Measurements from ENCODE around the gene PTGES2. TPM values are rescaled to one million over a fixed set of nuclear protein-coding genes. Genes with fewer than 3 reads are reported as not detected.
A peak's percentile ranks its signal among the peaks of the same experiment; 100 is the strongest.

Gene PTGES2
- total RNA-seq, 2 experiments from 2014 or later, result 51.0 to 56.4 TPM

DNA sequence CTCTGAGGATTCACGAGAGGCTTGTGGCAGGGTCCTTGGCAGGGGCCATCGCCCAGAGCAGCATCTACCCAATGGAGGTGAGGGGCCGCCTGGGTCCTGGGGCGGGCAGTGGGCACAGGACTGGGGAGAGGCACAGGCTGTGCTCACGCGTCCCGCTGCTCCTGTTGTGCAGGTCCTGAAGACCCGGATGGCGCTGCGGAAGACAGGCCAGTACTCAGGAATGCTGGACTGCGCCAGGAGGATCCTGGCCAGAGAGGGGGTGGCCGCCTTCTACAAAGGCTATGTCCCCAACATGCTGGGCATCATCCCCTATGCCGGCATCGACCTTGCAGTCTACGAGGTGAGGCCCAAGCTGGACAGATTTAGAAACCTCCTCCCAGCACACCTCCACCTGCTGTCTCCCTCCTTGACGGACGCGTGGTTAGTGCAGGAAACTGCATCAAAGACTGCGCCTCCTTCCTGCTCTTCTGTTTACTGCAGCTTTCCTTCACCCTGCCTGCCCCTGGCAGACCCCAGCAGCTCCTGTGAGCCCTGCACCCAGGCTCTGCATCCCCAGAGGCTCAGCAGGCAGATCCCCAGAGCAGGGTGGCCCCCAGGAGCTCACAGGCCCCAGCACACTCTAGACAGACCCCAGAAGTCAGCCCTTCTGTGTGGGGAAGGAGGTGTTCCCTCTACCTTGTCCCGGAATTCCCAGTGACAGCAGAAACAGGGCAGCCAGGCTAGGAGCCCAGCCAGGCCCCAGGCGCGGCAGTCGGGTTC lies 21.2 kb downstream of the PTGES2 start:
- Mint-ChIP-seq H3K9me3 (ENCODE audit: low read depth) (no peaks in the 10 kb centered on the region), H3K27ac (no peak overlapping the region), H3K4me1 (peaks cover 9% of the 10 kb centered on the region), H3K36me3 (peaks cover 36% of the 10 kb centered on the region), H3K27me3 (no peaks in the 10 kb centered on the region), H3K4me3 (no peak overlapping the region)
- DNase-seq, result no peak
- no peak for ATAC-seq
- CTCF ChIA-PET, result interaction anchor here (1.2 to 2.9 kb wide), 3 partner anchors 11 to 19 kb away, joined by 3 to 23 read pairs (median 3); no protein-coding TSS in a partner anchor

GRCh38 chr9:128105538-128106175 lies 21.9 kb downstream of the PTGES2 start:
- ATAC-seq (no peak), DNase-seq (no peak)
- Mint-ChIP-seq H3K4me3 (no peak overlapping the region), H3K36me3 (peaks cover 33% of the 10 kb centered on the region), H3K9me3 (ENCODE audit: low read depth) (no peaks in the 10 kb centered on the region), H3K27me3 (no peaks in the 10 kb centered on the region), H3K27ac (no peak overlapping the region), H3K4me1 (peaks cover 9% of the 10 kb centered on the region)
- CTCF ChIA-PET, result interaction anchor here (0.6 to 2.9 kb wide), 4 partner anchors 11 to 163 kb away, joined by 3 to 23 read pairs (median 4); no protein-coding TSS in a partner anchor

- no peak for DNase-seq
- no peak for ATAC-seq
- Mint-ChIP-seq H3K4me3 (no peak overlapping the region), H3K9me3 (ENCODE audit: low read depth) (no peaks in the 10 kb centered on the region), H3K4me1 (peaks cover 18% of the 10 kb centered on the region), H3K27ac (no peak overlapping the region), H3K27me3 (no peaks in the 10 kb centered on the region), H3K36me3 (peaks cover 29% of the 10 kb centered on the region)
- CTCF ChIA-PET, result interaction anchor here (1.2 to 2.9 kb wide), 3 partner anchors 10 to 162 kb away, joined by 3 to 23 read pairs (median 4); no protein-coding TSS in a partner anchor
Measured at GRCh38 chr9:128104171-128104618, 23.3 kb downstream of the PTGES2 start.

- peak; percentile 35 for ATAC-seq
- Mint-ChIP-seq H3K27ac (peak overlapping the region; percentile 61), H3K9me3 (ENCODE audit: low read depth) (no peaks in the 10 kb centered on the region), H3K4me3 (no peak overlapping the region), H3K4me1 (peaks cover 22% of the 10 kb centered on the region), H3K27me3 (no peaks in the 10 kb centered on the region), H3K36me3 (peaks cover 29% of the 10 kb centered on the region)
- CTCF ChIA-PET, result interaction anchor here (1.6 to 2.1 kb wide), 2 partner anchors 14 to 159 kb away, joined by 3 to 8 read pairs; no protein-coding TSS in a partner anchor
- DNase-seq, result no peak
Measured at GRCh38 chr9:128103589-128103962, 24.0 kb downstream of the PTGES2 start.

DNA sequence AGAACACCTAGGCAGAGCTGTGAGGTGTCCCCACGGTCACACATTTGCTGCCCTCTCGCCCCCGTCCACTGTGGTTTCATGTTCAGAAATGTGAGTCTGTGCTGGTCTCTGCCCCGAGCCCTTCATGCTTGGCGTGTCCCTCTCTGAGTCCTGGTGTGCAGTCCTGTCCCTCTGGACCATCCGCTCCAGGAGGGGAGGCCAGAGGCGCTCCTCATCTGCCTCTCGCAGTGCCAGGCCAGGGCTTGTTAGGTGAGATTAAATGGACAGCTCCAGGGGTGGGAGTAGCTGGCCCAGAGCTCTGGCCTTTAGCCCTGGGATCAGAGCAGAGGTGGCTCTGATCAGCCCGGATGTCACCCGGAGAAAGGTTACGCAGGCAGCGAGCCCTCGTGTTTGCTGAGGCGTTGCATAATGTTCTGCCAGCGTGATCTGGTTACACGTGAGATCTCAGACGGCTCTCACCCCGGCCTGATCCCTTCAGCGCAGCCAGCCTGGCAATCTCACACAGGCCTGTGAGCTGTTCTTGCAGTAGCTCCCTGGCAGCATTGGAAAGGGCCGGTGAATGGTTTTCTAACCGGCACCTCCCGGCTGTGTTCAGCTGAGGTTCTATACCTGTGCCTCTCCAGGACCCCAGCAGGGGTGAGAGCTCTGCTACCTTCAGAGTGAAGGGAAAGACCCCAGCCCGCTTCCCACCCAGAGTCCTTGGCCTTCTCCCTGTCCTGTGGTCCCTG lies 24.5 kb downstream of the PTGES2 start:
- H3K36me3 Mint-ChIP-seq, result peaks cover 29% of the 10 kb centered on the region
- ATAC-seq, result peak; percentile 20
- CTCF ChIA-PET, result interaction anchor here (0.7 to 2.1 kb wide), 3 partner anchors 15 to 159 kb away, joined by 3 to 8 read pairs (median 3); no protein-coding TSS in a partner anchor
- no peak for DNase-seq
- H3K4me1 Mint-ChIP-seq, result peaks cover 25% of the 10 kb centered on the region
- no peaks in the 10 kb centered on the region for H3K9me3 Mint-ChIP-seq (ENCODE audit: low read depth)
- H3K27ac Mint-ChIP-seq, result peak overlapping the region; percentile 61
- no peaks in the 10 kb centered on the region for H3K27me3 Mint-ChIP-seq
- H3K4me3 Mint-ChIP-seq, result no peak overlapping the region

DNA sequence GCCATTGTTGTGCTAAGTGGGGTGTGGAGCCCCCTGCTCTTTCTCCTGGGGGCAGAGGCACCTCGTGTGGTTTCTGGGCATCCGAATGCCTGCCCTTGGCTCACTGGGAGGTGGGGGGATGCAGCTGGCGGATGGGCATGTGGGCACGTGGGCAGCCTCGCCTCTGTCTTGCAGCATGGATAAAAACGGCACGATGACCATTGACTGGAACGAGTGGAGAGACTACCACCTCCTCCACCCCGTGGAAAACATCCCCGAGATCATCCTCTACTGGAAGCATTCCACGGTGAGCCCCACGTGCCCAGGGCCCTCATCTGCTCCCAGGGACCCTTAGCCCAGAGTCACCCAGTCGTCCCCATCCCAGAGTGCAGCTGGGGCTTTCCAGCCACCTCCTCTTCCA lies 25.3 kb downstream of the PTGES2 start:
- Mint-ChIP-seq H3K4me1 (peaks cover 26% of the 10 kb centered on the region), H3K27me3 (no peaks in the 10 kb centered on the region), H3K9me3 (ENCODE audit: low read depth) (no peaks in the 10 kb centered on the region), H3K36me3 (peaks cover 27% of the 10 kb centered on the region), H3K27ac (peak overlapping the region; percentile 13), H3K4me3 (no peak overlapping the region)
- no peak for ATAC-seq
- CTCF ChIA-PET, result interaction anchor here (1.6 to 2.1 kb wide), 2 partner anchors 15 to 158 kb away, joined by 3 to 8 read pairs; no protein-coding TSS in a partner anchor
- DNase-seq, result no peak

GRCh38 chr9:128101690-128102089 lies 25.8 kb downstream of the PTGES2 start:
- CTCF ChIA-PET, result interaction anchor here (1.6 to 2.1 kb wide), 2 partner anchors 16 to 158 kb away, joined by 3 to 8 read pairs; no protein-coding TSS in a partner anchor
- peaks cover 25% of the 10 kb centered on the region for H3K36me3 Mint-ChIP-seq
- H3K27me3 Mint-ChIP-seq, result no peaks in the 10 kb centered on the region

DNA sequence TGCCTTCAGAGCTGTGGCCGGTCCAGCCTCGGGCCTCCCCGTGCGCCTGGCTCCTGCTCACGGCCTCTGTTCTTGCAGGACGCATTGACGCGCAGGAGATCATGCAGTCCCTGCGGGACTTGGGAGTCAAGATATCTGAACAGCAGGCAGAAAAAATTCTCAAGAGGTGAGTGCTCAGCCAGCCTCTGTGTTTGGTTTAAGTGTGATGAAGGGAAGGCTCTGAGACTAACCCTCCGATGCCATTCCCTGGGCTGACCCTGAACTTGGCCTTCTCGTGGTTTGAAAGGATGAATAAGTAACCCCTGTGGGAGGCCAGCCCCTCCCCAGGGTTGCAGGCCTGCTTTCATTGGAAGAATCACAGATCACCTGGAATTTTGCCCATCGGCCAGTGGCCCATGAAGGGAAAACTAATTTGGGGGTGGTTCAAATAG lies 26.3 kb downstream of the PTGES2 start:
- ATAC-seq (no peak), DNase-seq (no peak)
- CTCF ChIA-PET, result interaction anchor here (1.5 kb wide), 1 partner anchor 16 kb away, joined by 7 read pairs; no protein-coding TSS in a partner anchor
- Mint-ChIP-seq H3K4me1 (peaks cover 32% of the 10 kb centered on the region), H3K27me3 (no peaks in the 10 kb centered on the region), H3K4me3 (no peak overlapping the region), H3K36me3 (peaks cover 23% of the 10 kb centered on the region), H3K27ac (no peak overlapping the region), H3K9me3 (ENCODE audit: low read depth) (no peaks in the 10 kb centered on the region)

More at GRCh38 chr9:128101690-128102089, 25.8 kb downstream of the PTGES2 start:
- Mint-ChIP-seq H3K4me1 (peaks cover 31% of the 10 kb centered on the region), H3K9me3 (ENCODE audit: low read depth) (no peaks in the 10 kb centered on the region), H3K27ac (no peak overlapping the region), H3K4me3 (no peak overlapping the region)
- DNase-seq, result no peak
- no peak for ATAC-seq

- Mint-ChIP-seq H3K9me3 (ENCODE audit: low read depth) (no peaks in the 10 kb centered on the region), H3K4me1 (peaks cover 32% of the 10 kb centered on the region), H3K4me3 (no peak overlapping the region), H3K27ac (peak overlapping the region; percentile 18), H3K36me3 (peaks cover 22% of the 10 kb centered on the region), H3K27me3 (no peaks in the 10 kb centered on the region)
- CTCF ChIA-PET, result interaction anchor here (1.5 kb wide), 1 partner anchor 17 kb away, joined by 7 read pairs; no protein-coding TSS in a partner anchor
- DNase-seq (no peak), ATAC-seq (no peak)
Measured at GRCh38 chr9:128100581-128100980, 26.9 kb downstream of the PTGES2 start.

DNA sequence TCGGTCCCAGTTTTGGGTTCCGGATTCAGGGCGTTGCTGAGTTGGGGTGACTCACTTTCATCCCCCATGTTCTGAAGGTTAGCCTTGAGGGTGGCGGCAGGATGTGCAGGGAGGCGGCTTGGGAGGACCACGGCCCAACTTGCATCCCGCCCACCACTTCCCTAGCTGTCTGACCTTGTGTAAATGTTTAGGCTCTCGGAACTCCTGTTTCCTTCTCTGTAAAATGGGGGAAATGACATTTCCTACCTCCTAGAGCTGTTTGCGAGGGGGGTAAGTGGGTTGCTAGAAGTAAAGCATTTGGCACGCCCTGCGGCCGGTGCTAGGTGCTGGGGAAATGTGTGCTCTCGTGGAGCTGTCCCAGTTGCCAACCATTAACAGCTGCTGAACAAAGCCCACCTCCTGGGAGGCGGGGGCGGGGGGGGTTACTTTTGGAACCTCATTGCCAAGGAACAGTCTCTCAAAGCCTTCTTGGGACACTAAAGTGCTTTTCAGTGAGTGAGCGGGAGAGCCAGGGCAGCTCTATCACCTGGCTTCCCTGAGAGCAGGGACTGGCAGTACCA lies 27.5 kb downstream of the PTGES2 start:
- CTCF ChIA-PET, result interaction anchor here (1.5 kb wide), 1 partner anchor 18 kb away, joined by 7 read pairs; no protein-coding TSS in a partner anchor
- Mint-ChIP-seq H3K4me1 (peaks cover 32% of the 10 kb centered on the region), H3K4me3 (no peak overlapping the region), H3K27ac (peak overlapping the region; percentile 18), H3K36me3 (peaks cover 21% of the 10 kb centered on the region), H3K9me3 (ENCODE audit: low read depth) (no peaks in the 10 kb centered on the region), H3K27me3 (no peaks in the 10 kb centered on the region)
- no peak for DNase-seq
- no peak for ATAC-seq

- H3K4me1 Mint-ChIP-seq, result peaks cover 37% of the 10 kb centered on the region
- H3K27ac Mint-ChIP-seq, result no peak overlapping the region
- H3K36me3 Mint-ChIP-seq, result peaks cover 19% of the 10 kb centered on the region
- no peaks in the 10 kb centered on the region for H3K9me3 Mint-ChIP-seq (ENCODE audit: low read depth)
- DNase-seq (no peak), ATAC-seq (no peak)
- no peaks in the 10 kb centered on the region for H3K27me3 Mint-ChIP-seq
- CTCF ChIA-PET, result interaction anchor here (1.6 kb wide), 1 partner anchor 16 kb away, joined by 5 read pairs; no protein-coding TSS in a partner anchor
- H3K4me3 Mint-ChIP-seq, result no peak overlapping the region
Measured at GRCh38 chr9:128099231-128099931, 28.1 kb downstream of the PTGES2 start.
